T-helper 2 cell treated with Interferon-gamma antibody and Interleukin-4, amounts not matched to agents 100 ng/mL and 5 ng/mL, for 36 hours (primary cell): ENCODE results near the gene KRTAP5-7. TPM values are rescaled to one million over a fixed set of nuclear protein-coding genes. Genes with fewer than 3 reads are reported as not detected.
"Not testable (repeated sequence)": the region's sequence is repeated elsewhere in the genome, so short reads cannot be mapped to it uniquely, and the experiment has no call there.

Experiments
- intact Hi-C: fragments of 100-400 bp; cut with micrococcal nuclease; formaldehyde crosslinking; loops from one replicate; pipeline ENCODE4 v1.15.1; 2023
- total RNA-seq: library from RNA; stranded (reverse); gene quantifications from 2 replicates; pipeline ENCODE4 v1.2.3, GENCODE V29; 2022

Gene KRTAP5-7
- total RNA-seq, 1 donor from 2014 or later: 0.25 TPM

DNA sequence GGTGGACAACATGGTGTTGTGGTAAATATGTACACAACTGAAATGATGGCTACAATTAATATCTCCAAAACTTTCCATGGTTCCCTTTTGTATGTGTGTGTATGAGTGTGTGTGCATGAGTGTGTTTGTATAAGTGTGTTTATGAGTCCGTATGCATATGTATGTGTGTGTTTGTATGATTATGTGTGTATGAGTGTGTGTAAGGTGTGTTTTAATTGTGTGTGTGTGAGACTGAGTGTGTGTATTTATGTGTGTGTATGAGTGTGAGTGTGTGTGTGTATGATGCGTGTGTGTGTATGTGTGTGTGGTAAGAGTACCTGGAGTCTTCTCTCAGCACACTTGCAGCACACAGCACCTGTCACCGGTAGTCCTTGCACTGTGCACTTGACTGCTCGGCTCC lies 29.0 kb downstream of the KRTAP5-7 start:
- intact Hi-C loops: no loop called here

- intact Hi-C loops: no loop called here
These were observed 30.2 kb downstream of the KRTAP5-7 start for GRCh38 chr11:71557257-71557656.

- intact Hi-C loops: no loop called here
These were observed 31.9 kb downstream of the KRTAP5-7 start for GRCh38 chr11:71558996-71559395.

DNA sequence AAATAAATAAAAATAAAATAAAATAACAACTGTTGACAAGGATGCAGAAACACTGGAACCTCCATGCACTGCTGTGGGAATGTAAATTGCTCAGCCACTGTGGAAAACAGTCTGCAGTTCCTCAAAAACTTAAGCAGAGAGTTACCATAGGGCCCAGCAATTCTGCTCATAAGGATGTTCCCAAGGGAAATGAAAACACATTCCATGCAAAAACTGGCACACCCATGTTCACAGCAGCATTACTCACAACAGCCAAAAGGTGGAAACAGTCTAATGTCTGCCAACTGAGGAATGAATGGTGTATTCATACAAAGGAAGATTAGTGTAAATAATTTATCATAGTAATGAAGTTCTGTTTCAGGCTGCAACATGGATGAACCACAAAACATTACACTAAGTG lies 35.1 kb downstream of the KRTAP5-7 start:
- intact Hi-C loops: no loop called here

GRCh38 chr11:71563406-71563805 lies 36.3 kb downstream of the KRTAP5-7 start:
- intact Hi-C loops: no loop called here

GRCh38 chr11:71564430-71564829 lies 37.4 kb downstream of the KRTAP5-7 start:
- intact Hi-C loops: no loop called here

DNA sequence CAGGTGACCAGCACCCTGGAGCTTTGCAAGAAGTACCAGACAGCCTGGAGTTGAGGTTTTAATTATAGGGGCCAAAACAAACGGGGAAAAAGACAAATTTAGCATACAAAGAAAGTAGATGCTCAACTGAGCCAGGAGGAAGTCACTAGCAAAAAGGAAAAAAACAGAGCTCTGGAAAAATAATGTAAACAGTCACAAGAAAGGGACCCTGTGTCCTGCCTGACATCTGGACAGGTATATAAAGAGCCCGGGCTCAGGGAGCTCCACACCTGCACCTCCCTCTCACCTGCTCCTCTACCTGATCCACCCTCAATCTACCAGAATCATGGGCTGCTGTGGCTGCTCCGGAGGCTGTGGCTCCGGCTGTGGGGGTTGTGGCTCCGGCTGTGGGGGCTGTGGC lies 38.2 kb downstream of the KRTAP5-7 start, which contains the start of gene KRTAP5-10:
KRTAP5-10 (plus strand) TSS at position 301 of the 400 bp plus-strand sequence; CDS start at position 326, 25 bp downstream.
- intact Hi-C loops: no loop called here

GRCh38 chr11:71566081-71566620 lies 39.1 kb downstream of the KRTAP5-7 start:
- intact Hi-C loops: no loop called here

DNA sequence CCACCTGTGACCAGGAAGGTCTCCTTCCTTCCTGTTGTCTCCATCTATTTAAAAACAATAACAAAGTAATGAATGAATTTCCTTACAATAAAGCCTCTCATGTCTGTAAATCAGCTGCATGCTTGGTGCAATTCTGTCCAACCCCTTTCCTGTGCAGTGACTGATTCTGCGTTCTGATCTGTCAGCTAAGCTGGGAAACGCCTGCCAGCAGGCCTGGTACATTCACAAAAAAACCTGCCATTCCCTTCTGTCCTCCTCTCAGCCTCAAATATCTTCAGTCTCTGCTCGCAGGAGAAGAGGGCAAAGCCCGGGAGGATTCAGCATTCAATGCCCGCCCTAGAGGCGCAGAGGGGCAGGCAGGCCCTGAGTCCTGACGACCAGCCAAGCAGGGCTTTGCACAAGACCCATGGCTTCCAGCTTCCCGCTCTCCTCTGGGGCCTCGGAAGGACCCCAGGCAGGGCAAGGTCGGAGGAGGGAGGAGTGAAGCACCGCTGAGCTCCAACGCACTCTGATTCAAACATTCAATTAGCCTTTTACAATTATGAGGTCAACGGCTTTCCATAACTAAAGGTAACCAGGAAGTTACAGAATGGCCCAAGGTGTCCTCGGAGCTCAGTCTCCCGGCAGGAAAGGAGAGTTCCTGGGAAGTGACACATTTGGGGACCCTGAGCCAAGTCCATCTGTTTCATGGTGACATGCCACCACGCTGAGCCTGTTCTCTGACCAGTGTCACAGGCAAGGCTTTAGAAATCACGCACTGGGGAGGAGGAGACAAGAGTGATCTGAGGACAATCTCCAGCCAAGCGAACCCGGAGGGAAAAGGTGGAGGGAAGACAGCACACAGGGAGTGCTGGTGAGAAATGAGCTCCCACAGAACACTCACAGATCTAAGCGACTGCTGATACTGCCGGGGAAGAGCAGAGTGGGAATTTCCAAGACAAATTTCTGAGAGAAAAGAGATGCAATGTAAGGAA lies 39.8 kb downstream of the KRTAP5-7 start:
- intact Hi-C loops: not testable (repeated sequence)

- intact Hi-C loops: not testable (repeated sequence)
These were observed 40.6 kb downstream of the KRTAP5-7 start for GRCh38 chr11:71567633-71568032.

DNA sequence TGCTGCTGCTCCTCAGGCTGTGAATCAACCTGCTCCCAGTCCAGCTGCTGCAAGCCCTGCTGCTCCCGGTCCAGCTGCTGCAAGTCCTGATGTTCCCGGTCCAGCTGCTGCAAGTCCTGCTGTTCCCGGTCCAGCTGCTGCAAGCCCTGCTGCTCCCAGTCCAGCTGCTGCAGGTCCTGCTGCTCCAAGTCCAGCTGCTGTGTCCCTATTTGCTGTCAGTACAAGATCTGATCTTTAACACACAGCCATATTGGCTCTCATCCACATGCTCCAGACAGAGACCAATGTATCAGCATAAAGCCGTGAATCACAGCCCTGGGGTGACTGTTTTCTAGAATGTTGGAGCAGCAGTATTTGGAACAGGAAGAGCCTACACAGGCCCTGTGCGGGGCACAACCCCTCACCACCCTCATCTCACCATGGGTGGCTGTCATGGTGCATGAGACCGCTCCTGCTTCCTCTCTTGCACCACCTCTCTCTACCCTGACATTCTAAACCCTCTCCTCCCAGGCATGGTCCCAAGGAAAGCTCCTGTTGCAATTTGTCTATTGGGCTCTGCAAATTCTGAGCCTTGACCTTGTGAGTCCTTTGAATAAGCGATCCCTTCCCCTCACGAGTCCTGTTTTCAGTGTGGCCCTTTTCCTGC lies 41.8 kb downstream of the KRTAP5-7 start:
- intact Hi-C loops: no loop called here

DNA sequence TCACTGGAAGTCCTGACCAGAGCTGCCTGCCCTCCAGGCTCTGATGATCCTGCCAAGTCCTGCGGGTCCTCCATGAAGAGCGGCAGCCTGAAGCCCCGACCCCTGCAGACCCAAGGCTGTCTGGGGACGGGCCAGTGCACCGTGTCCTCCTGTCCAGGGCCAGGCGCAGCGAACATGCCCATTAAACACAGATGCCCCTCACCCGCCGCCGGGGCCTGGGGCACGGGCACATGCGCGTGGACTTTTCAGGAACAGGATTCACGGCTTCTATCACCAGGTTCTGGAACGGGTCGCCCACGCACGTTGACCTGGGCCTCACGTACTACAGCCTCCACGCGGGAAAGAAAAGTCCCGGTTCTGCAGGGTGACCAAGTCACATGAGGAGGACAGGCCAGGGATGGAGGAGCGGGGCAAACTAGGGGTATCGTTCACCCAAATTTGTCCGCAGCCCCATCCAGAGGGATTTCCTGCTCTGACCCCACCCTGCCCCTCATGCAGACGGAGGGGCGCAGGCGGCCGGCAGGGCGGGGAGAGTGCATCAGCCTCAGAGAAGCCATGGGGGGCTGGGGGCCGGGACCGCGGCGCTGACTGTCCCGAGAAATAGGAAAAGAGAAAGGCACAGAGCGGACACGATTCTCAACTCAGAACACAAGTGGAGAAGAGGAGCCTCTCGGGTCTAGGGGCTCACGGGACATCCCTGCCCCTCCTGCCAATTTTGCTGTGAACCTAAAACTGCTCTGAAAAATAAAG lies 44.2 kb downstream of the KRTAP5-7 start:
- intact Hi-C loops: not testable (repeated sequence)

DNA sequence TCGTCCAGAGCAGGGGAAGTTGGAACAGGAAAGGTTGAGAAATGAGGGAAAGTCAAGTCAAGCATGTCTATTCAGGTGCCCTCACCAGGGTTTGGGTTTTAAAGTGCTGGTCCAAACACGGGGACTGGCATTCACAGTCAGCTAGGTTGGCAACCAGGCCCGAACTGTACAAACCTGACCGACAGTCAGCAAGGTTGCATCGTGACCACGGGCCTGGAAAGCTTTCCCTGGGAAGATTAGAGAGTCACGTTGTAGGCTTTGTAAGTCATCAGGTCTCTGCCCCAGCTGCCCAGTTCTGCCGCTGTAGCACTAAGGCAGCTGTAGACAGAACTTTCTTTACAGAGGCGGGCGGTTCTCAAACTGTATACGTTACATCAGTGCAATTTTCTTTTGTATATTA lies 45.7 kb downstream of the KRTAP5-7 start:
- intact Hi-C loops: no loop called here

GRCh38 chr11:71574418-71574817 lies 47.4 kb downstream of the KRTAP5-7 start:
- intact Hi-C loops: no loop called here

DNA sequence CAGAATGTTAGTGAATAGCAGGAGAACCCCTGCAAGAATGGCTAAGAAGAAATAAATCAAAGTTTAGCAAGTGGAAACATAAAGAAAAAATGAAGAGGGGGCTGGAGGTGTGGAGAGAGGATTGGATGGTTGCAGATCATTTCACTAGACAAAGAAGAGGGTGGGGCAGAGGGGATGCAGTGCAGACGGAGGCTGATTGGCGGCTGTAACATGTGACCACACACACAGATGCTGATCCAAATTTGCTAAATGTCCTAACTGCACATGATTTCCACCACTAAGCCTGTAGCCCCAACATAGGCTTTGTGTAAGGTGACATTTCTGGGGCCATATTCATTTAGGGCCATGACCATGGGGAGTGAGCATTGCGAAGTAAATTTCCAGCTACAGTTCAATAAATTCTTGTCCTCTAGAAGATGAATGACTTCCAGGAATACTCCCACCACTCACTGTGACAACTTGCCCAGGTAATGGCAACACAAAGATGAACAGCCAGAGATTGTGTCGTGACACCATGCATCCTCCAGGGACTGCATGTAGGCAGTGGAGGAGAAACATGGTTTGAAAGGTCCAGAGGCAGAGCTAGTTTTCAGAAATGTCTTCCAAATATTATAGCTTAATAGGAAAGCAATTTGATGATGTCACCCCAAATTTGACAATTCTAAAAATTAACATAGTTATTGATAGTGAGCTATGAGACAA lies 48.8 kb downstream of the KRTAP5-7 start:
- intact Hi-C loops: no loop called here

DNA sequence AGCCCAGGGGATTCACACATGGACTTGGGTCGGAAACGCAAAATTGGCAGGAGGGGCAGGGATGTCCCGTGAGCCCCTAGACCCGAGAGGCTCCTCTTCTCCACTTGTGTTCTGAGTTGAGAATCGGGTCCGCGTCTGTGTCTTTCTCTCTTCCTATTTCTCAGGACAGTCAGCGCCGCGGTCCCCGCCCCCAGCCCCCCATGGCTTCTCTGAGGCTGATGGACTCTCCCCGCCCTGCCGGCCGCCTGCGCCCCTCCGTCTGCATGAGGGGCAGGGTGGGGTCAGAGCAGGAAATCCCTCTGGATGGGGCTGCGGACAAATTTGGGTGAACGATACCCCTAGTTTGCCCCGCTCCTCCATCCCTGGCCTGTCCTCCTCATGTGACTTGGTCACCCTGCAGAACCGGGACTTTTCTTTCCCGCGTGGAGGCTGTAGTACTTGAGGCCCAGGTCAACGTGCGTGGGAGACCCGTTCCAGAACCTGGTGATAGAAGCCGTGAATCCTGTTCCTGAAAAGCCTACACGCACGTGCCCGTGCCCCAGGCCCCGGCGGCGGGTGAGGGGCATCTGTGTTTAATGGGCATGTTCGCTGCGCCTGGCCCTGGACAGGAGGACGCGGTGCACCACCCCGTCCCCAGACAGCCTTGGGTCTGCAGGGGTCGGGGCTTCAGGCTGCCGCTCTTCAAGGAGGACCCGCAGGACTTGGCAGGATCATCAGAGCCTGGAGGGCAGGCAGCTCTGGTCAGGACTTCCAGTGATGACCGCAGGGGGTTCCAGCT lies 49.8 kb downstream of the KRTAP5-7 start:
- intact Hi-C loops: not testable (repeated sequence)

- intact Hi-C loops: no loop called here
These were observed 50.5 kb downstream of the KRTAP5-7 start for GRCh38 chr11:71577469-71578004.
